GM12878 (cell line): ENCODE measurements around the gene WDTC1. TPM values are rescaled to one million over a fixed set of nuclear protein-coding genes. Genes with fewer than 3 reads are reported as not detected.

Experiments used
- ATAC-seq: fragments of 200-7000 bp; cut with Tn5 transposase; 3 replicates; pipeline ENCODE4 v1.9.1; 2020; ENCODE audit warnings: mild to moderate bottlenecking, moderate library complexity
- BruUV-seq: library from RNA; stranded (reverse); fragments of 400-500 nt; replicated peaks from 2 replicates; lab custom pipeline; 2021; lab: Mats Ljungman, UMichigan
- CTCF ChIA-PET: fragments of 300-600 bp; sonication (Branson Sonifier 250); formaldehyde crosslinking; extraction: SDS; loops from one replicate; lab custom pipeline; 2021; ENCODE audit warnings: inconsistent platforms; lab: Yijun Ruan, JAX
- POLR2A ChIA-PET: fragments of 350-600 bp; formaldehyde crosslinking; extraction: SDS; loops from one replicate; lab custom pipeline; 2021; ENCODE audit warnings: inconsistent platforms; lab: Charles Lee
- RAD21 ChIA-PET: fragments of 300-600 bp; sonication (Branson Sonifier 250); formaldehyde crosslinking; loops from one replicate; lab custom pipeline; 2023; ENCODE audit warnings: antibody characterized with exemption; ENCODE audit not compliant: unreplicated experiment; lab: Charles Lee
- SMC1A ChIA-PET: fragments of 300-600 bp; sonication (Branson Sonifier 250); formaldehyde crosslinking; loops from one replicate; lab custom pipeline; 2023; ENCODE audit not compliant: unreplicated experiment, uncharacterized antibody; lab: Charles Lee
- DNase-seq: peaks from one replicate; pipeline ENCODE4 v3.0.0-alpha.2; 2011; ENCODE audit warnings: low read depth, low spot score
- FAIRE-seq: peaks from 3 replicates; lab custom pipeline; 2011; peaks lifted over from hg19 to GRCh38; lab: Jason Lieb, UNC
- H2AFZ ChIP-seq: 2 replicates; pipeline ENCODE4 v1.6.0; 2011; ENCODE audit warnings: low read depth, low read length, control low read depth; ENCODE audit not compliant: control insufficient read depth
- H3K27ac ChIP-seq: 2 replicates; pipeline ENCODE4 v1.5.1; 2011; ENCODE audit warnings: control low read depth; ENCODE audit not compliant: control insufficient read depth, insufficient read depth
- H3K27me3 ChIP-seq, 2 experiments: replicated peaks in 1 of 2; 2 replicates each; pipeline versions ENCODE4 v1.6.0 to v1.6.1; 2011; ENCODE audit warnings: low read length in 1 of 2; ENCODE audit not compliant: control insufficient read depth in 2 of 2, insufficient read depth in 2 of 2
- H3K36me3 ChIP-seq, 2 experiments: 2 replicates each; pipeline ENCODE4 v1.5.1; 2011; ENCODE audit warnings: low read length in 1 of 2; ENCODE audit not compliant: control insufficient read depth in 2 of 2, insufficient read depth in 2 of 2
- H3K4me1 ChIP-seq: 2 replicates; pipeline ENCODE4 v1.6.1; 2011; ENCODE audit warnings: mild to moderate bottlenecking, low read length, moderate library complexity, mixed read lengths; ENCODE audit not compliant: control insufficient read depth, insufficient read depth
- H3K4me2 ChIP-seq: 2 replicates; pipeline ENCODE4 v1.6.0; 2011; ENCODE audit warnings: control low read depth; ENCODE audit not compliant: control insufficient read depth, insufficient read depth
- H3K4me3 ChIP-seq: fragments of 200-600 bp; sonication (generic); 2 replicates; pipeline ENCODE4 v1.5.1; 2016
- H3K79me2 ChIP-seq: 2 replicates; pipeline ENCODE4 v1.6.0; 2011; ENCODE audit warnings: low read length; ENCODE audit not compliant: control insufficient read depth, insufficient read depth
- H3K9ac ChIP-seq: 2 replicates; pipeline ENCODE4 v1.8.0; 2011; ENCODE audit warnings: low read length, control low read depth, mixed read lengths; ENCODE audit not compliant: control insufficient read depth, insufficient read depth
- H3K9me3 ChIP-seq: replicated peaks from 3 replicates; pipeline ENCODE4 v1.5.1; 2011; ENCODE audit warnings: mild to moderate bottlenecking, low read length; ENCODE audit not compliant: control insufficient read depth, insufficient read depth
- H4K20me1 ChIP-seq: 2 replicates; pipeline ENCODE4 v1.6.0; 2011; ENCODE audit not compliant: control insufficient read depth, insufficient read depth
- TARDBP ChIP-seq: IDR thresholded peaks from 2 replicates; pipeline ENCODE4 v1.6.1; 2016; ENCODE audit warnings: borderline replicate concordance
- TBL1XR1 ChIP-seq: IDR thresholded peaks from 2 replicates; pipeline ENCODE4 v1.6.1; 2012; ENCODE audit warnings: low read depth, low read length, improper control_type of control experiment
- YBX1 ChIP-seq: fragments of 450-650 bp; IDR thresholded peaks from 2 replicates; pipeline ENCODE4 v1.6.1; 2016; ENCODE audit warnings: antibody characterized with exemption
- WGBS: methylation state at CpG from one replicate; pipeline ENCODE4 v1.1.6; 2016; ENCODE audit warnings: low lambda C conversion rate; ENCODE audit not compliant: insufficient replicate concordance, insufficient coverage; ENCODE audit errors: missing lambda C conversion rate; 5-methylcytosine and 5-hydroxymethylcytosine counted together
- in situ Hi-C: fragments of 300-500 bp; cut with MboI; formaldehyde crosslinking; loops from 9 replicates; pipeline ENCODE4 v1.14.3; 2018; ENCODE audit warnings: mixed read lengths
- intact Hi-C: fragments of 100-400 bp; cut with micrococcal nuclease; formaldehyde crosslinking; loops from one replicate; pipeline ENCODE4 v1.14.2; 2022; ENCODE audit not compliant: unreplicated experiment
- polyA plus RNA-seq, 11 experiments: library from polyadenylated mRNA; depleted of rRNA in 4 of 11; unstranded in 6 of 11; stranded (reverse) in 5 of 11; fragments of >200 nt; fragmentation: Nextera tagmentation in 4 of 11; fragmentation: Illumina TruSeq in 1 of 11; extraction: Ambion mirVana in 4 of 11; extraction: Trizol in 1 of 11; gene quantifications; 1 replicate in 1 of 11; 2 replicates in 10 of 11; pipeline versions ENCODE4 v1.2.1 to v1.2.3, GENCODE V29; 2011 to 2016; ENCODE audit warnings: inconsistent platforms in 2 of 11, missing spikeins in 2 of 11, low read depth in 1 of 11
- total RNA-seq, 4 experiments: library from RNA; depleted of rRNA in 3 of 4; stranded (reverse); fragments of >200 nt in 3 of 4; fragmentation: Illumina TruSeq in 1 of 4; extraction: Trizol in 1 of 4; gene quantifications; 2 replicates each; pipeline versions ENCODE4 v1.2.1 to v1.2.3, GENCODE V29; 2013 to 2021
- TF ChIP-seq, protein P1 (sequence below): fragments of 450-650 bp; IDR thresholded peaks from 2 replicates; pipeline ENCODE4 v1.6.1; 2017; ENCODE audit warnings: mild to moderate bottlenecking, moderate library complexity
- TF ChIP-seq, protein P2 (sequence below): IDR thresholded peaks from 2 replicates; pipeline ENCODE4 v1.6.1; 2011; ENCODE audit warnings: borderline replicate concordance, low read depth, mild to moderate bottlenecking, moderate library complexity, mixed read lengths, low read length; ENCODE audit not compliant: insufficient read depth; ENCODE audit errors: extremely low read length
- TF ChIP-seq, protein P3 (sequence below): fragments of 450-650 bp; IDR thresholded peaks from 2 replicates; pipeline ENCODE4 v1.6.1; 2017; ENCODE audit warnings: antibody characterized with exemption, mild to moderate bottlenecking, moderate library complexity

Gene WDTC1
- total and polyA plus RNA-seq, 10 of the 15 experiments (the other 5 are each of a cell fraction or from before 2014, with no cell fraction given): 0.21 to 28.7 (median 7.6) TPM

DNA sequence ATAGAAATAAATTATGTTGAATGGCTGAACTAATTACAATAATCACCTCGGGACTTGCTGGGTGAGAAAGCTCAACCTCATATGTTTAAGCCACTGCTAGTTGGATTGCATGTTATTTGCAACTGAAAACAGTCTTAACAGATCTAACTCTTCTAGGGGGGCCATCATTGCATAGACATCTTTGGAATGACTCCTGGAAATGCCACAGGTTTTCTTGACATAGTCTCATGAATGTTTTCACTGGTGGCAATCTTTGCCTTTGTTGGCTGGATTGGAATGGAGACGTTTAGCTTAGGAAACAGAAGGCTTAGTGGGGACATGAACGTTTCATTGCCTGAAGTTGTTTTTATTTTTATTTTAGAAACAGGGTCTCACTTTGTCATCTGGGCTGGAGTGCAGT is 8.8 kb upstream of the WDTC1 start:
- H2AFZ ChIP-seq: no peak overlapping the region
- no peak for FAIRE-seq
- 28% methylated on average over 3 of the region's 3 CpGs for WGBS
- no peak for ATAC-seq
- H3K9ac ChIP-seq: no peak overlapping the region
- no peaks in the 10 kb centered on the region for H3K4me1 ChIP-seq
- CTCF ChIA-PET: interaction anchor here (0.7 to 1.7 kb wide), 9 partner anchors 22 to 182 kb away, joined by 3 to 5 read pairs (median 3); no protein-coding TSS in a partner anchor
- intact Hi-C loops: no loop called here
- H3K27ac ChIP-seq: no peak overlapping the region
- H3K9me3 ChIP-seq: no peaks in the 10 kb centered on the region
- TF ChIP-seq, protein P1, sequence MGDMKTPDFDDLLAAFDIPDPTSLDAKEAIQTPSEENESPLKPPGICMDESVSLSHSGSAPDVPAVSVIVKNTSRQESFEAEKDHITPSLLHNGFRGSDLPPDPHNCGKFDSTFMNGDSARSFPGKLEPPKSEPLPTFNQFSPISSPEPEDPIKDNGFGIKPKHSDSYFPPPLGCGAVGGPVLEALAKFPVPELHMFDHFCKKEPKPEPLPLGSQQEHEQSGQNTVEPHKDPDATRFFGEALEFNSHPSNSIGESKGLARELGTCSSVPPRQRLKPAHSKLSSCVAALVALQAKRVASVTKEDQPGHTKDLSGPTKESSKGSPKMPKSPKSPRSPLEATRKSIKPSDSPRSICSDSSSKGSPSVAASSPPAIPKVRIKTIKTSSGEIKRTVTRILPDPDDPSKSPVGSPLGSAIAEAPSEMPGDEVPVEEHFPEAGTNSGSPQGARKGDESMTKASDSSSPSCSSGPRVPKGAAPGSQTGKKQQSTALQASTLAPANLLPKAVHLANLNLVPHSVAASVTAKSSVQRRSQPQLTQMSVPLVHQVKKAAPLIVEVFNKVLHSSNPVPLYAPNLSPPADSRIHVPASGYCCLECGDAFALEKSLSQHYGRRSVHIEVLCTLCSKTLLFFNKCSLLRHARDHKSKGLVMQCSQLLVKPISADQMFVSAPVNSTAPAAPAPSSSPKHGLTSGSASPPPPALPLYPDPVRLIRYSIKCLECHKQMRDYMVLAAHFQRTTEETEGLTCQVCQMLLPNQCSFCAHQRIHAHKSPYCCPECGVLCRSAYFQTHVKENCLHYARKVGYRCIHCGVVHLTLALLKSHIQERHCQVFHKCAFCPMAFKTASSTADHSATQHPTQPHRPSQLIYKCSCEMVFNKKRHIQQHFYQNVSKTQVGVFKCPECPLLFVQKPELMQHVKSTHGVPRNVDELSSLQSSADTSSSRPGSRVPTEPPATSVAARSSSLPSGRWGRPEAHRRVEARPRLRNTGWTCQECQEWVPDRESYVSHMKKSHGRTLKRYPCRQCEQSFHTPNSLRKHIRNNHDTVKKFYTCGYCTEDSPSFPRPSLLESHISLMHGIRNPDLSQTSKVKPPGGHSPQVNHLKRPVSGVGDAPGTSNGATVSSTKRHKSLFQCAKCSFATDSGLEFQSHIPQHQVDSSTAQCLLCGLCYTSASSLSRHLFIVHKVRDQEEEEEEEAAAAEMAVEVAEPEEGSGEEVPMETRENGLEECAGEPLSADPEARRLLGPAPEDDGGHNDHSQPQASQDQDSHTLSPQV: no peak
- TF ChIP-seq YBX1: no peak
- no peak for TF ChIP-seq TBL1XR1
- no peak for TF ChIP-seq TARDBP
- TF ChIP-seq, protein P2, sequence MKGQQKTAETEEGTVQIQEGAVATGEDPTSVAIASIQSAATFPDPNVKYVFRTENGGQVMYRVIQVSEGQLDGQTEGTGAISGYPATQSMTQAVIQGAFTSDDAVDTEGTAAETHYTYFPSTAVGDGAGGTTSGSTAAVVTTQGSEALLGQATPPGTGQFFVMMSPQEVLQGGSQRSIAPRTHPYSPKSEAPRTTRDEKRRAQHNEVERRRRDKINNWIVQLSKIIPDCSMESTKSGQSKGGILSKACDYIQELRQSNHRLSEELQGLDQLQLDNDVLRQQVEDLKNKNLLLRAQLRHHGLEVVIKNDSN: no peak
- TF ChIP-seq, protein P3, sequence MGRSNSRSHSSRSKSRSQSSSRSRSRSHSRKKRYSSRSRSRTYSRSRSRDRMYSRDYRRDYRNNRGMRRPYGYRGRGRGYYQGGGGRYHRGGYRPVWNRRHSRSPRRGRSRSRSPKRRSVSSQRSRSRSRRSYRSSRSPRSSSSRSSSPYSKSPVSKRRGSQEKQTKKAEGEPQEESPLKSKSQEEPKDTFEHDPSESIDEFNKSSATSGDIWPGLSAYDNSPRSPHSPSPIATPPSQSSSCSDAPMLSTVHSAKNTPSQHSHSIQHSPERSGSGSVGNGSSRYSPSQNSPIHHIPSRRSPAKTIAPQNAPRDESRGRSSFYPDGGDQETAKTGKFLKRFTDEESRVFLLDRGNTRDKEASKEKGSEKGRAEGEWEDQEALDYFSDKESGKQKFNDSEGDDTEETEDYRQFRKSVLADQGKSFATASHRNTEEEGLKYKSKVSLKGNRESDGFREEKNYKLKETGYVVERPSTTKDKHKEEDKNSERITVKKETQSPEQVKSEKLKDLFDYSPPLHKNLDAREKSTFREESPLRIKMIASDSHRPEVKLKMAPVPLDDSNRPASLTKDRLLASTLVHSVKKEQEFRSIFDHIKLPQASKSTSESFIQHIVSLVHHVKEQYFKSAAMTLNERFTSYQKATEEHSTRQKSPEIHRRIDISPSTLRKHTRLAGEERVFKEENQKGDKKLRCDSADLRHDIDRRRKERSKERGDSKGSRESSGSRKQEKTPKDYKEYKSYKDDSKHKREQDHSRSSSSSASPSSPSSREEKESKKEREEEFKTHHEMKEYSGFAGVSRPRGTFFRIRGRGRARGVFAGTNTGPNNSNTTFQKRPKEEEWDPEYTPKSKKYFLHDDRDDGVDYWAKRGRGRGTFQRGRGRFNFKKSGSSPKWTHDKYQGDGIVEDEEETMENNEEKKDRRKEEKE: no peak
- TF ChIP-seq, all 136 proteins: peak for 0
- ChIA-PET SMC1A (interaction anchor here (1.1 to 2.7 kb wide), 7 partner anchors 9 to 109 kb away, joined by 3 to 11 read pairs (median 3); no protein-coding TSS in a partner anchor), POLR2A (interaction anchor here (0.8 to 1.6 kb wide), 2 partner anchors 10 to 16 kb away, joined by 3 to 4 read pairs; no protein-coding TSS in a partner anchor), RAD21 (interaction anchor here (1.2 kb wide), 1 partner anchor 39 kb away, joined by 4 read pairs; no protein-coding TSS in a partner anchor)
- no peak for DNase-seq
- Histone ChIP-seq H3K4me2 (no peak overlapping the region), H4K20me1 (no peaks in the 10 kb centered on the region), H3K79me2 (no peaks in the 10 kb centered on the region), H3K27me3 (no peaks in the 10 kb centered on the region), H3K4me3 (no peak overlapping the region), H3K36me3 (no peaks in the 10 kb centered on the region)
- no TSS peak for BruUV-seq
- in situ Hi-C loops: no loop called here
